ENCODE measurements around the gene DYSF. TPM values are rescaled to one million over a fixed set of nuclear protein-coding genes. Genes with fewer than 3 reads are reported as not detected.

The DYSF gene
- total RNA-seq, 4 donors from 2014 or later = 2.6 to 20.7 (median 12.7) TPM

GRCh38 chr2:71700658-71701397, 247.5 kb downstream of the DYSF start:
- H3K27ac ChIP-seq = no peak overlapping the region
- H3K9me3 ChIP-seq = no peaks in the 10 kb centered on the region
- no peaks in the 10 kb centered on the region for H3K27me3 ChIP-seq
- H3K36me3 ChIP-seq = no peaks in the 10 kb centered on the region
- intact Hi-C loops (cut with DNase I; ENCODE audit: low total_unique reads) = no loop called here
- H3K4me3 ChIP-seq = no peak overlapping the region
- no peaks in the 10 kb centered on the region for H3K4me1 ChIP-seq
- TF ChIP-seq CTCF (IDR thresholded peaks at IDR 0.05) (no peak), POLR2A (IDR thresholded peaks at IDR 0.05) (no peak)
- peak; percentile 21 to 35 for DNase-seq

GRCh38 chr2:71702071-71702970, 249.0 kb downstream of the DYSF start:
- H3K9me3 ChIP-seq = no peaks in the 10 kb centered on the region
- no peaks in the 10 kb centered on the region for H3K36me3 ChIP-seq
- DNase-seq = no peak
- no peak for TF ChIP-seq CTCF (IDR thresholded peaks at IDR 0.05)
- H3K27me3 ChIP-seq = no peaks in the 10 kb centered on the region
- no peak overlapping the region for H3K27ac ChIP-seq
- H3K4me1 ChIP-seq = no peaks in the 10 kb centered on the region
- intact Hi-C loops (cut with DNase I; ENCODE audit: low total_unique reads) = no loop called here
- H3K4me3 ChIP-seq = no peak overlapping the region

- DNase-seq = no peak
- H3K4me3 ChIP-seq = no peak overlapping the region
- no peaks in the 10 kb centered on the region for H3K4me1 ChIP-seq
- no peaks in the 10 kb centered on the region for H3K27me3 ChIP-seq
- no peak for TF ChIP-seq CTCF (IDR thresholded peaks at IDR 0.05)
- no peak for TF ChIP-seq POLR2A (IDR thresholded peaks at IDR 0.05)
- H3K9me3 ChIP-seq = no peaks in the 10 kb centered on the region
- H3K36me3 ChIP-seq = no peaks in the 10 kb centered on the region
- intact Hi-C loops (cut with DNase I; ENCODE audit: low total_unique reads) = no loop called here
- H3K27ac ChIP-seq = no peak overlapping the region
Observed at GRCh38 chr2:71702971-71703898, 249.9 kb downstream of the DYSF start.

GRCh38 chr2:71704131-71704561, 250.8 kb downstream of the DYSF start:
- no peak for TF ChIP-seq CTCF (IDR thresholded peaks at IDR 0.05)
- Histone ChIP-seq H3K9me3 (no peaks in the 10 kb centered on the region), H3K27me3 (no peaks in the 10 kb centered on the region), H3K27ac (no peak overlapping the region), H3K36me3 (no peaks in the 10 kb centered on the region), H3K4me3 (no peak overlapping the region), H3K4me1 (no peaks in the 10 kb centered on the region)
- DNase-seq = no peak
- intact Hi-C loops (cut with DNase I; ENCODE audit: low total_unique reads) = no loop called here
